ENCODE results near the gene SH2B2.

GRCh38 chr7:102317231-102318059 is 30.8 kb downstream of the SH2B2 start:
- TF ChIP-seq CTCF (IDR thresholded peaks at IDR 0.05 in 4 of 5, conservative IDR thresholded peaks at IDR 0.05 in 1 of 5): no peak
- no peak for TF ChIP-seq POLR2A (IDR thresholded peaks at IDR 0.05)

All from gastrocnemius medialis (tissue), 4 donors.